GM12873 (cell line): ENCODE results near the gene PRDM1.

Experiments used
- TF ChIP-seq, protein P1 (sequence below): IDR thresholded peaks from 2 replicates; pipeline ENCODE4 v1.5.1; 2012; ENCODE audit warnings: low read depth, mild to moderate bottlenecking, moderate library complexity, low read length, control low read depth; ENCODE audit not compliant: insufficient read depth; ENCODE audit errors: missing control alignments

Gene PRDM1

DNA sequence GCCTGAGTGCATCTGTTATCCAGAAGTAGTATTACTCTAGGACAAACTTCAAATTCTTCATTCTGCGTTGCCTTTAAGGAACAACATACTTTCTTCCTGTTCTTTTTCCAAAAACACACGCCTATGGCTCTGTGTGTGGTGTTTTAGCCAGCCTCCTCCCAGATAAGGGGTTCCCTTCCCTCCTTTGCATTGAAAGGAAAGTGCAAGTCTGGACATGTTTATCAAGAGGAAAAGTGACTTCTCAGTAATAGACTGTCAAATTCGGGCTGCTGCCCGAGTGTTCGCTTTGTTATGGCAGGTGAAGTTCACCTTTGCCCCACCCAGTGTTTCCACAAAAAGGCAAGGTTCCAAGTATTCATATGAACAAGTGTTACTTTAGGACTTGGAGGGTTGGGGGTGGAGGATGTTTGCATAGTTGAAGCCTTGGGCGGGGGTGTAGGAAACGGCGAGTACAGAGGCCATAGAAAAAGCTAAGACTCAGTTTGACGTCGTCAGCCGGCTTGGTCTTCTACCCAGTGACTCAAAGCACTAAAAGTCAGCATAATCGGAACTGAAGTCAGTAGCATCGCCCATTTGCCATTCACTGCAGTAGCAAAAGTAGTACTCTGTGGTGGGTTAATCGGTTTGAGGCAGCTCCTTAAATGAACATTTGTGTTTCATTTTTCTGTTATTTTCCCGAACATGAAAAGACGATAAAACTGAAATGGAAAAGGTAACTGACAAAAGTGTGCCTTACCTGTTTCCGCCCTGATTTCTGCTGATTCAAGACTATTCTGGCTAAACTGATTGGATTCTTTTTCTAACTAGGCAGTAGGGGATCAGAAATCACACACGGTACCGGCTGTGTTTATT is 12.5 kb downstream of the PRDM1 start:
- TF ChIP-seq, protein P1, sequence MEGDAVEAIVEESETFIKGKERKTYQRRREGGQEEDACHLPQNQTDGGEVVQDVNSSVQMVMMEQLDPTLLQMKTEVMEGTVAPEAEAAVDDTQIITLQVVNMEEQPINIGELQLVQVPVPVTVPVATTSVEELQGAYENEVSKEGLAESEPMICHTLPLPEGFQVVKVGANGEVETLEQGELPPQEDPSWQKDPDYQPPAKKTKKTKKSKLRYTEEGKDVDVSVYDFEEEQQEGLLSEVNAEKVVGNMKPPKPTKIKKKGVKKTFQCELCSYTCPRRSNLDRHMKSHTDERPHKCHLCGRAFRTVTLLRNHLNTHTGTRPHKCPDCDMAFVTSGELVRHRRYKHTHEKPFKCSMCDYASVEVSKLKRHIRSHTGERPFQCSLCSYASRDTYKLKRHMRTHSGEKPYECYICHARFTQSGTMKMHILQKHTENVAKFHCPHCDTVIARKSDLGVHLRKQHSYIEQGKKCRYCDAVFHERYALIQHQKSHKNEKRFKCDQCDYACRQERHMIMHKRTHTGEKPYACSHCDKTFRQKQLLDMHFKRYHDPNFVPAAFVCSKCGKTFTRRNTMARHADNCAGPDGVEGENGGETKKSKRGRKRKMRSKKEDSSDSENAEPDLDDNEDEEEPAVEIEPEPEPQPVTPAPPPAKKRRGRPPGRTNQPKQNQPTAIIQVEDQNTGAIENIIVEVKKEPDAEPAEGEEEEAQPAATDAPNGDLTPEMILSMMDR, result no peak

DNA sequence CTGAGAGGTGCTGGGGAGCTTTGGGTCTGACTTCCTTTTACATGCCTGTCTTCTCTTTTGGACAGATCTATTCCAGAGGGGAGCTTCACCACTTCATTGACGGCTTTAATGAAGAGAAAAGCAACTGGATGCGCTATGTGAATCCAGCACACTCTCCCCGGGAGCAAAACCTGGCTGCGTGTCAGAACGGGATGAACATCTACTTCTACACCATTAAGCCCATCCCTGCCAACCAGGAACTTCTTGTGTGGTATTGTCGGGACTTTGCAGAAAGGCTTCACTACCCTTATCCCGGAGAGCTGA is 13.1 kb downstream of the PRDM1 start:
- TF ChIP-seq, protein P1, result no peak

DNA sequence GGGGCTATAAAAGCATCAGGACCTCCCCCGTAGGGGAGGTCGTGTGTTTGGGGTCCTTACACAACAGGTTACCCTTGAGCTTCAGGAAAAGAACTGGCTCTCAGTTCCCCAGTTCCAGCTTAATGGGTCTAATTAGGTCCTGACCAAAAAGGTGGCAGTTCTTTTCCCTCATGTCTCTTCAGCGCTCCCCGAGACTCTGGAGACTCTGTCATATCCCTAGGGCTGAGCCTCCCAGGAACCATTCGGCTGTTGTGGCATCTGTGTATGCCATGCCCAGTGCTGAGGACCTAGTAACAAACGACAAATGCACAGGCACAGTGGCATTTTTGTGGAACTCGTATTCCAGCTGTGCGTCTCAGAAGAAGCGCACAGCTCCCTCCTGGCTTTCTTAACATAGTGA is 14.6 kb downstream of the PRDM1 start:
- TF ChIP-seq, protein P1, result no peak

DNA sequence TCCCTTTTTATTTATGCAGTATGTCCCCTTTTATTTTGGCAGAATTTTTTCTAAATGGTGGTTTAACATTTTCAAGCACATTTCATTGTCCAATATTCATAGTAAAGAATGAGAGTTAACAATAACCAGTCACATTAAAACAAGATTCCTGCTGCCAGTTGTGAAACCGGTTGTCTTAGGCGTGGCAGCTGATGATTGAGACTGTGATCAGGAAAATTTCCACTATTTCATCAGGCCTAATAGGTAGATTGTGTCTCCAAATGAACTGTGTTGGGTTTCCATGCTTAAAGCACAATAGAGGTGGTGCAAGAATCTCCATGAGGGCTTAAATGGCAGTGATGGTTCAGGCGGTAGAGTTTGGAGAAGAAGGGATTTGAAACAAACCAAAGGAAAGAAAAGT is 15.3 kb downstream of the PRDM1 start:
- TF ChIP-seq, protein P1, result no peak

DNA sequence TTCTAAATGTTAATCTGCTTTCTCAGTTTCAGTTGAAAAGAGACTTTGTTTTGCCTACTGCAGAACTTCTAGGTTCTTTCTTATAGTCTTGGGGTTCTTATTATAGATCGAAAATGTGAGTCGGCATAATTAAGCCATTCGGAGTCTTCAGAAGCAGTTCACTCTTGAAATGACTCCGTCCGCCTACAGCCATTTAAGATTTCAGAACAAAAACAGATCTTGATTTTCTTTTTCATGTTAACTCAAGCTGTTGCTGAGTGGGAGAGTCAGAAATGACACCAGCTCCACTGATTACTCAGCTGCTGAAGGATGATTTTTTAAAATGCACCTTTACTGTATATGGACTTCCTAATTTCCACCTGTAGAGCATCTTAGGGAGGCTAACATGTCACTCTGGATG is 15.9 kb downstream of the PRDM1 start:
- TF ChIP-seq, protein P1, result no peak

DNA sequence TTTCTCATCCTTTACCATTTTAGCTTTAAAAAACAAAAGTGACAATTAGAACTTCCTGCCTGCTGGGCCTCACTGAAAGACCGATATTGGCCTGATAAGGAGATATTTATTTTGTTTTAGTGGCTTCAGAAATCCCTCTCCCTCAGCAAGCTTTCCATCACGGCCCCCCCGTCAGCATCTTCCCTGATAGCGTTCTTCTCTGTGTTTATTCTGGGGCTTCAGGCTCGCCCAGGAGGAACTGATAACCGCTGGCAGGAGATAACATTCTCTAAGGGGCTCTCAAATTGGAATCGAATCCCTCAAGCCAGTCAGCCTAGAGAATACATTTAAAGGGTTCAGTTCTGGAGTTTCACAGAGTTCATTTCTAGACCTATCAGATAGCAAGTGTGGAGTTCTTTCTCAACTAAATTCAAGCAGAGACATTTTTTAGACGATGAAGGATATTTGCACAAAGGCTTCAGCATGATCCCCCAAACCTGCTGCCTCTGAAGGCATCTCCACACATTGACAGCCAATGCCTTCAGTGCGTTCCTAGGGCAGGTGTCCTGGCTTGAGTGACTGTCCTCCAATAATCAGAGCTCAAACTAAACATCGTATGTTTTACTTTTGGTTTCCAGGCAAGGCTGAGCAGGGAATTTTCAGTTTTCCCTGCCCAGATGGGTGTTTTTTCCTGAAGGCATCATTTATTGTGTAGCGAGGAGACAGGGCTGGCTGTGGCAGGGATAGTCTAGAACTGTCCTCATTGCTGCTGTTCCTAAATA is 17.0 kb downstream of the PRDM1 start:
- TF ChIP-seq, protein P1, result no peak

DNA sequence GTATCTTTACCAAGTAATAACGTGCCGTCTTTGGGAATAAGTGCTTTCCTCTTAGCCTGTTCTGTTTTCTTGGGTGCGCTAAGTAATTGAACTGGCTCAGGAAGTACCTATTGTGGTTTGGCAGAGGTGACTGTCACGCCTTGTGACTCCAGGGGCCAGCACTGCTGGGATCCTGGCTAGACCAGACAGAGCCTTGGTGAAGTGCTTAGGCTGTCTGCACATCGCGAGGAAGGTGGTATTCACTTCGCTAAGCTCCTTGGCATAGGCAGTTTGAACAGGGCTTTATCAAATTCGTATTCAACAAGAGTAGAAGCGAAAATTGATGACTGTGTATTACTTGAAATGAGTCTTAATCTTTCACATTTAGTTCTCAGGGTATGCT is 17.6 kb downstream of the PRDM1 start:
- TF ChIP-seq, protein P1, result no peak
